Bone marrow (tissue), 2 donors: ENCODE results near the gene PFN4.

Experiments
- DNase-seq, 2 donors: peaks; one replicate each; lab custom pipeline; 2025; lab: John Stamatoyannopoulos, UW

The PFN4 gene

GRCh38 chr2:24077879-24078278, 45.3 kb downstream of the PFN4 start:
- DNase-seq = no peak

DNA sequence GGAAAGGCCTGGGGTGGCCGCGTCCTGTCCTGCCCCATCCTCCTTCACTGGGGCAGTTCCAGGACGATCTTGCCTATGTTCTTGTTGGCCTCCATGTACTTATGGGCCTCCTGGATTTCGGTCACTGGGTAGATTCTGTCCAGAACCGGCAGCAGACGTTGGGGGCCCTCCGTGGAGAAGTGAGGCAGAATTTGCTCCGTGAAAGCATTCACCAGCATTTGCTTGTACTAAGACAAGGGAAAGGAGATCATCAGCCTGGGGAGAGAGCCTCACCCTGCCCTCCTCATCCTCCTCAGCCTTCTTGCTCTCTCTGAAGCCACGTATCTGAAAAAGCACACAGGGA, 45.6 kb downstream of the PFN4 start:
- DNase-seq = no peak

DNA sequence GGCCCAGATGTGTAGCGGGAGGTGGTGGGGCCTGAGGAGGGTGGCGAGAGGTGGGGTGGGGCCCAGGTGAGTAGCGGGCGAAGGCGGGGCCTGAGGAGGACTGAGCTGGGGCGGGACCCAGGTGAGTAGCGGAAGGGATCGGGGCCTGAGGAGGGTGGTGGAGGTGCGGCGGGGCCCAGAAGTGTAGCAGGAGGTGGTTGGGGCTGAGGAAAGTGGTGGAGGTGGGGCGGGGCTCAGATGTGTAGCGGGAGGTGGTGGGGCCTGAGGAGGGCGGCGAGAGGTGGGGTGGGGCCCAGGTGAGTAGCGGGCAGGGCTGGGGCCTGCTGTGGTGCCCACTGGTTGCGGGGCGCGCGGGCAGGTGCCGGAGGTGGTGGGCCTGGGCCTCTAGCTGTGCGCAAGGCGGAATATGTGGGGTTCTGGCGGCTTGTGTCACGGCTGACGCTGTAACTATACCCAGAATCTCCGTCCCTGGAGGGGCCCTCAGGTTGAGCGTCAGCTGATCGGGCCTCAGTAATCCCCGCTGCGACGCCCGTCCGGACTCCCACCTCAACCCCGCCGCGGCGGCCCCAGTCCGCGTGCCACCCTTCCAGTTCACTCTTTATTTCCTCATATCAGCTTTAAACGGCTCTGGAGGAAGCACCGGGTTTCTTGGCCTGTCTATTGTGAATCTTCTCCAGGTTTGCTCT, 46.1 kb downstream of the PFN4 start:
- DNase-seq = no peak

GRCh38 chr2:24075915-24076848, 47.0 kb downstream of the PFN4 start, which contains the start of gene SF3B6:
Gene SF3B6 (minus strand): TSS chr2:24076326. CDS start chr2:24076229, 97 bp downstream.
- DNase-seq = peak; percentile 93 to 96

- no peak for DNase-seq
Observed at GRCh38 chr2:24075259-24075658, 47.9 kb downstream of the PFN4 start.

DNA sequence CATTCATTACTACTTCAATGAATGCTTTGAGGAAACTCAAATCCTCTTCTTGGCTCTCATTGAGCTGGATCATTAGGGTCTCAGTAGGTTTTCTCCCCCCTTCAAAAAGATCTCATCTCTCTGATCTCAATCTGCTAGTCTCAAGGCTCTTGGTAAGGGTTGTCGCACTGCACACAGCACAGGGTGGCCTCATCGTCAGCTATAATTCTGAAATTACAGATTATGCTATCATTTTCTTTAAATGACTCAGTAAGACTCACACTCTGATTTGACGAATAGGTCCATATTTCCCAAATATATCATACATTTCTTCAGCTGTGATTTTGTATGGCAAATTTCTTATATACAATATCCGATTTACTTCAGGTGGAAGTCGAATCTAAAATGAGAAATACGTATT, 49.3 kb downstream of the PFN4 start:
- DNase-seq = no peak

DNA sequence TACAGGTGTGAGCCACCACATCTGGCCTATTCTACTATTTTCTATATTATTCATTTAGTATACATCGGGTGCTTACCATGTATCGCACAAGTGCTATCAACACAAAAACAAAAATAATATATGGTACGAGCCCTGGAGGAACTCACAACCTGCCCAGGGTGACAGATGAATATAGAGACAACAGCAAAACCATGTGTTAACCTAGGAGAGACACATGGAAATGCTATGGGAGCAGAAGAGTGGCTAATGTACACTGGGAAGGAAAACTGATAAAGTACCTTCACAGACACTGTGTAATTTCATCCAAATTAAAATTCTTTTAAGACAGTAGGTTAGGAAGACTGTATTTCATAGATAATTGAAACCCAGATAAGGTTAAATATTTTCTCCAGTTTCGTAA, 50.9 kb downstream of the PFN4 start:
- DNase-seq = no peak

DNA sequence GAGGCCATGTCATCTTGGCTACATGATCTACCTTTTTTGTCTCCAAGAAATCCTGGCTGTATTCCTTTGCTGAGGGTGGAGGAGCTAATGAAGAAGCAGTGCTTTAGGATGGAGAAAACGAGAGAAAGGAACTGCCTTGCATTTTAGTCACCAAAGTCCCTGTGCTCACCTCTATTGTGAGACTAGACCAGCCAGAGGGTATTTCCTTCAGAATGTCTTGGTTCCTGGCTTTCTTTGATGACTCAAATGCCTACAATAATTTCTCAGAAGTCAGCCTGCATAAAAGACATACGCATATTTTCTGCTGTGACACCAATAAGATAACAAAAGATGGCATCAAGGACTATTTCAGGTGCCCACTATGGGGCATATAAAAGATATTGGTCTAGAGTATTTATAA, 57.8 kb downstream of the PFN4 start:
- DNase-seq = no peak
